Measurements from ENCODE around the gene TOR3A. TPM values are rescaled to one million over a fixed set of nuclear protein-coding genes. Genes with fewer than 3 reads are reported as not detected.
A peak's percentile ranks its signal among the peaks of the same experiment; 100 is the strongest.

TOR3A gene
- total RNA-seq, 2 experiments from 2014 or later = 28.8 to 30.3 TPM

DNA sequence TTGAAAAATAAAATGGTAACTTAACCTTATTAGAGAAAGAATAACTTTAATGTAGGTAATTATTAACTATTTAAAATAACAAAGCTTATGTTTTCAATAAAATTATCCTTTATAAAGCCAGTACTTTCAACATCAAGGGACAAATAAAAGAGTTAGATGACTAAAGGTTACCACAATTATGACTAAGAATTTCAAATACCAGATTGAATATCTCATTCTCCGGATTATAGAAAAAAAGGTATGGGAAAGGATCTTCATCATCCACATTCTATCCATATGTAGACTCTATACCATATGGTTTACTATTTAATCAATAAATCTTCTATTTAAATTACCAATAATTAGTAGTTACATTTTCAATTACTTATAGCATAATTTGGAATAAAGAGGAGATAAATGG, 62.8 kb downstream of the TOR3A start:
- no peaks in the 10 kb centered on the region for H3K9me3 Mint-ChIP-seq
- no peaks in the 10 kb centered on the region for H3K27me3 Mint-ChIP-seq
- POLR2A ChIA-PET = no interaction called here
- intact Hi-C loops (cut with micrococcal nuclease) = loop anchor here (10.0 kb wide), 1 partner anchor 80 kb away; the partner anchor contains the start of gene ABL2
- H3K36me3 Mint-ChIP-seq (ENCODE audit: low read depth) = peaks cover 10% of the 10 kb centered on the region
- CTCF ChIA-PET = no interaction called here
- no peak for ATAC-seq
- no peak for DNase-seq
- no peak overlapping the region for H3K4me3 Mint-ChIP-seq
- H3K27ac Mint-ChIP-seq = no peak overlapping the region
- TF ChIP-seq, protein P1, sequence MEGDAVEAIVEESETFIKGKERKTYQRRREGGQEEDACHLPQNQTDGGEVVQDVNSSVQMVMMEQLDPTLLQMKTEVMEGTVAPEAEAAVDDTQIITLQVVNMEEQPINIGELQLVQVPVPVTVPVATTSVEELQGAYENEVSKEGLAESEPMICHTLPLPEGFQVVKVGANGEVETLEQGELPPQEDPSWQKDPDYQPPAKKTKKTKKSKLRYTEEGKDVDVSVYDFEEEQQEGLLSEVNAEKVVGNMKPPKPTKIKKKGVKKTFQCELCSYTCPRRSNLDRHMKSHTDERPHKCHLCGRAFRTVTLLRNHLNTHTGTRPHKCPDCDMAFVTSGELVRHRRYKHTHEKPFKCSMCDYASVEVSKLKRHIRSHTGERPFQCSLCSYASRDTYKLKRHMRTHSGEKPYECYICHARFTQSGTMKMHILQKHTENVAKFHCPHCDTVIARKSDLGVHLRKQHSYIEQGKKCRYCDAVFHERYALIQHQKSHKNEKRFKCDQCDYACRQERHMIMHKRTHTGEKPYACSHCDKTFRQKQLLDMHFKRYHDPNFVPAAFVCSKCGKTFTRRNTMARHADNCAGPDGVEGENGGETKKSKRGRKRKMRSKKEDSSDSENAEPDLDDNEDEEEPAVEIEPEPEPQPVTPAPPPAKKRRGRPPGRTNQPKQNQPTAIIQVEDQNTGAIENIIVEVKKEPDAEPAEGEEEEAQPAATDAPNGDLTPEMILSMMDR (IDR thresholded peaks at IDR 0.05) = no peak
- peaks cover 35% of the 10 kb centered on the region for H3K4me1 Mint-ChIP-seq (ENCODE audit: low read depth)

DNA sequence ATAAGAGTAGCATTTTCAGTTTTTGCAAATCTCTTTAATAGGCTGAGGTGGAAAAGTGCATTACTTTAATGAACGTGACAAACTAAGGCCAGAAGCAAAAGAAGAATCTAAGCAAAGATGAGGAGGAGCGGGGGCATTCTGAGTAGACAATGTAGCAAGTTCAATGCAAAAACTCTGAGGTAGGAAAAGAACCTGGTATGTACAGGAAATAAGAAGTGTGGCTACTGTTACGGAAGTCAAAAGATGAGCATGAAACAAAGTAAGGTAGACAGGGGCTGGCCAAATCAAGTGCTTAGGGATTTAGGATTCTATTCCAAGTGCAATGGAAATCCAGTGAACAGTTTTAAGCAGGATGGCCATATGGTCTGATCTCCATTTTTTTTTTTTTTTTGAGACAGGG, 63.7 kb downstream of the TOR3A start:
- H3K36me3 Mint-ChIP-seq (ENCODE audit: low read depth) = peaks cover 10% of the 10 kb centered on the region
- POLR2A ChIA-PET = no interaction called here
- H3K4me3 Mint-ChIP-seq = no peak overlapping the region
- H3K27ac Mint-ChIP-seq = peak overlapping the region; percentile 40
- peaks cover 28% of the 10 kb centered on the region for H3K4me1 Mint-ChIP-seq (ENCODE audit: low read depth)
- intact Hi-C loops (cut with micrococcal nuclease) = loop anchor here (10.0 kb wide), 1 partner anchor 79 kb away; the partner anchor contains the start of gene ABL2
- TF ChIP-seq, protein P1 (IDR thresholded peaks at IDR 0.05) = no peak
- no peaks in the 10 kb centered on the region for H3K27me3 Mint-ChIP-seq
- H3K9me3 Mint-ChIP-seq = no peaks in the 10 kb centered on the region
- DNase-seq (no peak), ATAC-seq (no peak)
- CTCF ChIA-PET = no interaction called here

Other genes with a start within 250 kb of the TOR3A start
- gene ANGPTL1, start 211.0 kb upstream of the TOR3A start, total RNA-seq = not detected
- gene FAM20B, start 56.2 kb upstream of the TOR3A start, total RNA-seq = 10 to 100 TPM; 34.7 to 36.1 TPM
- gene ABL2, start 147.6 kb downstream of the TOR3A start, total RNA-seq = 1 to 10 TPM; 8.2 to 8.4 TPM
- 10 to 100 TPM; 58.0 to 58.7 TPM for gene SOAT1, start 211.7 kb downstream of the TOR3A start, total RNA-seq